Effector memory CD4-positive, alpha-beta T cell (primary cell): ENCODE results near the gene REST.

Source experiments
- DNase-seq, 3 donors: peaks; one replicate each; pipeline ENCODE4 v3.0.0-alpha.2; 2020
- H3K27ac ChIP-seq: 2 replicates; pipeline ENCODE4 v1.7.0; 2013; ENCODE audit warnings: mild to moderate bottlenecking, low read length, moderate library complexity; ENCODE audit not compliant: insufficient read depth, poor library complexity, severe bottlenecking
- H3K27me3 ChIP-seq: replicated peaks from 2 replicates; pipeline ENCODE4 v1.7.0; 2013; ENCODE audit warnings: mild to moderate bottlenecking, low read length; ENCODE audit not compliant: insufficient read depth, control insufficient read depth, poor library complexity, severe bottlenecking
- H3K36me3 ChIP-seq: 2 replicates; pipeline ENCODE4 v1.7.0; 2013; ENCODE audit warnings: mild to moderate bottlenecking, low read length, moderate library complexity; ENCODE audit not compliant: control insufficient read depth, insufficient read depth
- H3K4me1 ChIP-seq: 2 replicates; pipeline ENCODE4 v1.7.0; 2013; ENCODE audit warnings: low read length, mild to moderate bottlenecking; ENCODE audit not compliant: control insufficient read depth, insufficient read depth, poor library complexity, severe bottlenecking
- H3K4me3 ChIP-seq: 2 replicates; pipeline ENCODE4 v1.7.0; 2013; ENCODE audit warnings: low read length, low read depth, mild to moderate bottlenecking; ENCODE audit not compliant: insufficient read depth, poor library complexity, severe bottlenecking
- H3K9me3 ChIP-seq: 2 replicates; pipeline ENCODE4 v1.7.0; 2013; ENCODE audit warnings: mild to moderate bottlenecking, low read length, moderate library complexity; ENCODE audit not compliant: control insufficient read depth

Gene REST

DNA sequence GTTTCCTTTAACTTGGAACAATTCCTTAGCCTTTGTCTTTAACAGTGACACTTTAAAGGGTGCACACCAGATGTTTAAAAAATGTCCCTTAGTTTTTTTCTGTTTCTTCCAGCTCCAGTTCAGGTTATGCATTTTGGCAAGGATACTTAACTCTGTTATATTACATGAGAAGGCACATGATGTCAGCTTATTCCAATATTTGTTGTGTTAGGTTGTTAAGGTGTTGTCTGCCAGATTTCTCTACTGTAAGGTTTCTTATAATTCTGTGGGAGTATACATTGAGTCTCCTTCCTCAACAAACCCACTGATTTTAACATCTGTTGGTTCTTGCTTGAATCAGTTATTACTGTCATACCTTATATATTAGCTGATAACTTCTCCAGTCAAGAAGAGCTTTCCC, 33.3 kb downstream of the REST start:
- DNase-seq: no peak
- peaks cover 5% of the 10 kb centered on the region for H3K36me3 ChIP-seq
- H3K27me3 ChIP-seq: no peaks in the 10 kb centered on the region
- H3K27ac ChIP-seq: no peak overlapping the region
- H3K4me1 ChIP-seq: no peaks in the 10 kb centered on the region
- H3K4me3 ChIP-seq: no peak overlapping the region
- H3K9me3 ChIP-seq: no peaks in the 10 kb centered on the region

DNA sequence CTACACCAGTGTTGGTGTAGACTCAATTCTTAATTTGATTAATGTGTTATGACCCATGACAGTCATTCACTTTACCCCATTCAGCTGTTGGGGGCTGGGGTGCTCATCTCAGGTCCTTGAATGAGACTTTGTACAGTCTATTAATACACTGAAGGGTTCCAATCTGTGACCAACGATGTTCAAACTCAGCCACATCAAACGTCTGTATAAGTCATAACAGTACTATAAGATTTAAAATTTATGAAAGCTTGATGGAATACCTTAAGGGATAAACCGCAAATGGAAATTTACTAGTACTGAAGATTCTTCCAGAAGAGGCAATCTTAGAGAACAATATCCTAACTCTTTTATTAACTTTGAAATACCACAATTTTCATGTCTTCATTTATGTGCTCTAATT, 33.7 kb downstream of the REST start:
- no peaks in the 10 kb centered on the region for H3K9me3 ChIP-seq
- no peaks in the 10 kb centered on the region for H3K4me1 ChIP-seq
- no peak overlapping the region for H3K4me3 ChIP-seq
- no peak for DNase-seq
- H3K36me3 ChIP-seq: peaks cover 5% of the 10 kb centered on the region
- H3K27ac ChIP-seq: no peak overlapping the region
- no peaks in the 10 kb centered on the region for H3K27me3 ChIP-seq

DNA sequence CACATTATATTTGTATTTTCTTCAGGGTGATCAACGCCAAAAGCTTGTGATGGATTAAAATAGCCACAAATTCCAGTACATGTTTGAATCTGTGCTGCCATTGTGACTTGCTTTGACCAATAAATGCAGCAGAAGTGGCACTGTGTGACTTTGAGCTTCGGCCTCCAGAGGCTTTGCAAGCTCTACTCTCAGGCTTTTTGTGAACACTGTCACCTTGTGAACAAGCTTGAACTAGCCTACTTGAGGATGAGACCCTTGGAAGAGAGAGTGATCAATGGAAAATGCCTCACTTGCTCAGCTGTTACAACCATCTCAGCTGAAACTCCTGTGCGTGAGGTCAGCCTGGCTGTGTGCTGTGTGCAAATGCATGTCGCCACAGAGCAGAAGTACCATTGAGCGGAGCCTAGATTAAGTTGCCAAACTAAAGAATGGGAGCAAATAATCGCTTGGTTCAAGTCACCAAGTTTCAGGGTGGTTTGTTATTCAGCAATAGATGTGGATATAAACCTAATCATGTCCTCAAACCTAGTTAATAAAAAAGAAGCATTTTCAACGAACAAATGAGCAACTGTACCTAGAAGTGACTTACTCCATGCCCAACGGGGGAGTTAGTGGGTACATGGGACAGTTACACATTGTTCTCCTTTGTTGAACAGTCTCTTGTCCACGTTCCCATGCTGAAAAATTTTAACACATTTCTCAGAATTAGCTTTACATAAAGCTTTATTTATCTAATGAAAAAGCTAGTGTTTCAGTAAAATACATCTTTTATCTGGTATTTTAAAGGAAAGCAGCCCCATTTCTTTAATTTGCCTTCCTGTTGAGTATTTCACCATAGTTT, 46.2 kb downstream of the REST start:
- no peaks in the 10 kb centered on the region for H3K36me3 ChIP-seq
- no peaks in the 10 kb centered on the region for H3K27me3 ChIP-seq
- no peaks in the 10 kb centered on the region for H3K9me3 ChIP-seq
- H3K27ac ChIP-seq: no peak overlapping the region
- H3K4me1 ChIP-seq: no peaks in the 10 kb centered on the region
- no peak overlapping the region for H3K4me3 ChIP-seq
- no peak for DNase-seq

DNA sequence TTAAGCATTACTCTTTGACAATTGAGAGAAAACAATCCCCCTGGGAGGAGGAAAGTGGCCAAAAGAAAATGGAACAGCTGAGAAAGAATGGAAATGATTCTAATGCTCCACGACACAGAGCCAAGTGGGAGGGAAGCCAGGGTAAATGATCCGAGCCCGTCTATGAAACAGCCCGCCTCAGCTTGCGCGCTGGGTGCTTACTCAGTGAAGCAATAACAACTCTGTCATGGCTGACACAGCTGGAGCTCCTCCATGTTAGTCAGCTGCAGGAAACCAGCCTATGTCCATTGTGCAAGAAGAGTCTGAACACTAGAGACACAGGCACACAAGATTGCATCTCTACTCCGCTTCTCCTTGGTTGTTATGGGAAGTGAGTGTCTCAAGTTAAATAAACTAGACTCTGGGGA, 50.4 kb downstream of the REST start:
- H3K36me3 ChIP-seq: peaks cover 3% of the 10 kb centered on the region
- no peaks in the 10 kb centered on the region for H3K9me3 ChIP-seq
- no peak for DNase-seq
- H3K27ac ChIP-seq: no peak overlapping the region
- no peaks in the 10 kb centered on the region for H3K27me3 ChIP-seq
- no peak overlapping the region for H3K4me3 ChIP-seq
- H3K4me1 ChIP-seq: no peaks in the 10 kb centered on the region

DNA sequence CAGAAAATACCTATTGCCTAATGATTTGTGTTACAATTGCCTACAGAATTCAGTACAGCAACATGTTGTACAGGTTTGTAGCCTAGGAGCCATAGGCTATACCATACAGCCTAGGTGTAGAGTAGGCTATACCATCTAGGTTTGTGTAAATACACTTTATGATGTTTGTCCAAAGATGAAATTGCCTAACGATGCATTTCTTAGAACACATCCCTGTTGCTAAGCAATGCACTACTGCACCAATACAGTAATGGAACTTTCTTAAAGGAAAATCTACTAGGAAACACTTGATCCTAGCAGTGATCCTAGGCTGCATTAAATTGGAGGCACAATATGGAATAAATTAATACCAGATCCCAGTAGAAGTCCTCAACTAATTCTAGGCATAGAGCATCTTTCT, 51.4 kb downstream of the REST start:
- no peak overlapping the region for H3K27ac ChIP-seq
- H3K4me3 ChIP-seq: no peak overlapping the region
- no peaks in the 10 kb centered on the region for H3K9me3 ChIP-seq
- DNase-seq: no peak
- H3K27me3 ChIP-seq: no peaks in the 10 kb centered on the region
- H3K36me3 ChIP-seq: peaks cover 9% of the 10 kb centered on the region
- H3K4me1 ChIP-seq: no peaks in the 10 kb centered on the region

DNA sequence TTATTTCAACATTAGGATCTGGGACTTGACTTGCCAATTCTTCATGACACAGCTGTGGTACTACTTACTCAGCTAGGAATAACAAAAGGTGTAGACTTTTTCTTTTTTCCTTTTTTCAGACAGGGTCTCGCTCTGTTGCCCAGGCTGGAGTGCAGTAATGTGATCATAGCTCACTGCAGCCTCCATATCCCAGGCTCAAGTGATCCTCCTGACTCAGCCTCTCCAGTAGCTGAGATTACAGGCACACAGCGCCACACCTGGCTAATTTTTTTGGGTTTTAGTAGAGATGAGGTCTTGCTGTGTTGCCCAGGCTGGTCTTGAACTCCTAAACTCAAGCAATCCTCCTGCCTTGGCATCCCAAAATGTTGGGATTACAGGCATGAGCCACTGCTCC, 53.4 kb downstream of the REST start:
- Histone ChIP-seq H3K9me3 (no peaks in the 10 kb centered on the region), H3K4me1 (no peaks in the 10 kb centered on the region), H3K4me3 (no peak overlapping the region), H3K27me3 (no peaks in the 10 kb centered on the region), H3K36me3 (peaks cover 24% of the 10 kb centered on the region), H3K27ac (no peak overlapping the region)
- DNase-seq: no peak

DNA sequence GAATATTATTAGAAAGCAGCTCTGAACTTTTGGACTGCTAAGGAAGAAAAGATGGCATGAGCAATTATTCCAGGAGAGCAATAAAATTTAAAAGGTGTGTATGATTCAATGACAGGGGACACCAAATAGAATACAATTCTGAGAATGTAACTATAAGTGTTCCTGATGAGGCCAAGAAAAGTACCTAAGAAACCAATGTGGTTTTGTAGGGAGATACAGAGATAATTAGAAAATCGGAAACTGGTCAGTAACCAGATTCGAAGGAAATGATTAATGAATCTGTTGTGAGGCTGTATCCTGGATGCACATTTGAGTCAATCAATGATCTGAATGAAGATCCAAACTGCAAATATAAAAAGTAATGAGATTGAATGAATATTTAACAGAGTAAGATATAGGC, 63.7 kb downstream of the REST start:
- H3K27ac ChIP-seq: no peak overlapping the region
- DNase-seq: no peak
- no peaks in the 10 kb centered on the region for H3K9me3 ChIP-seq
- no peak overlapping the region for H3K4me3 ChIP-seq
- no peaks in the 10 kb centered on the region for H3K27me3 ChIP-seq
- H3K4me1 ChIP-seq: peaks cover 18% of the 10 kb centered on the region
- H3K36me3 ChIP-seq: peaks cover 53% of the 10 kb centered on the region

DNA sequence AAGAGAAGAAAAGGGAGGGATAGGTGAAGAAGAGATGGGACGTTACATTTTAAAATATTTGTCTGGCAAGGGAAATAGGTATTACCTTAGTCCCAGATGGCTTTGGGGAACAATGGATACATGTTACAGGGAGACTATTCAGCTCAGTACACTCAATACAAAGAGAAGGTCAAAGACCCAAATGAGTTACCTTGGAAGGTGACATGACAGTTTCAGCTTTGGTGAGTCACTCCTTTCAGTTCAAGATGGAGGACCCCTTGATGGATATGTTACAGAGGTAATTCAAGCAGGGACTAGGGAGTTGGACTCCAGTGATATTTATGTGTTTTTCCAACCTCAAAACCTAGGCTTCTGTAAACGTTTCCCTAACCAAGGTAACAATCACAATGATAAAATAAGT, 64.7 kb downstream of the REST start:
- H3K4me3 ChIP-seq: no peak overlapping the region
- H3K36me3 ChIP-seq: peaks cover 50% of the 10 kb centered on the region
- H3K27ac ChIP-seq: no peak overlapping the region
- no peaks in the 10 kb centered on the region for H3K9me3 ChIP-seq
- H3K27me3 ChIP-seq: no peaks in the 10 kb centered on the region
- peaks cover 21% of the 10 kb centered on the region for H3K4me1 ChIP-seq
- no peak for DNase-seq

DNA sequence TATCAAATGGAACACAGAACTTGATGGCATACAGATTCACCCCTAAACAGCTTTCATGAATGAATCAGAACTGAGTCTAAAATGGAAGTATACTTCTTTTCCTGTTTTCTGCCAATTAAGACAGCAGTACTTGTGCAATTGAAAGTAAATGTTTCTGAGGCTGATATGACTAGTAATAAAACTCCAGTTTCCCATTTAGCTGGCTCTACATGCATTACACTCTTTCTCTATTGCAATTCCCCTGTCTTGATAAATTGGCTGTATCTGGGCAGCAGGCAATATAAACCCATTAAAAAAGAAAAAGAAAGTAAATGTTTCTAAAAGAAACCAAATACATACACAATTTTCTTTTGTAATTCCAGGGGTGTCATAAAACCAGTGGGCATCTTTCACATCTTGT, 65.1 kb downstream of the REST start:
- no peak overlapping the region for H3K4me3 ChIP-seq

DNA sequence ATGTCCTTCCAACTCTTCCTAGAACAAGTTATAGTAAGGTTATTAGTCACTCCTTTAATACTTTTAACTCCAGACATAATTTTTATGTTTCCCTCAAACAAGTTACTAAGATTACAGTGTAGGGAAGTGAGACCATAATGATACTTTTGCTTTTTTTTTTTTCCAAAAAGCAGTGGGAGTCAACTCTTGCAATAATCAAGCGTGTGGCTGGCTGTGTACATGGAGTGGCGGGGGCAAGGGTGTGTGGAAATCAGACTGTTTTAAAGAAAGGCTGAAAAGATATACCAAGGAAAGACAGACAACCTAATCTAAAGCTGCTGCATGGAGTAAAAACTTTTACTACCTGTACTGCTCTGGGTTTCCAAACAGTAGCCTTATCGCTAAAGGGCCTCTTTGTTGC, 65.6 kb downstream of the REST start:
- no peak overlapping the region for H3K4me3 ChIP-seq
- H3K27ac ChIP-seq: no peak overlapping the region
- no peaks in the 10 kb centered on the region for H3K9me3 ChIP-seq
- DNase-seq: no peak
- H3K36me3 ChIP-seq: peaks cover 50% of the 10 kb centered on the region
- peaks cover 21% of the 10 kb centered on the region for H3K4me1 ChIP-seq
- no peaks in the 10 kb centered on the region for H3K27me3 ChIP-seq

More for the DNA sequence above, 65.1 kb downstream of the REST start:
- H3K9me3 ChIP-seq: no peaks in the 10 kb centered on the region
- H3K27me3 ChIP-seq: no peaks in the 10 kb centered on the region
- H3K4me1 ChIP-seq: peaks cover 21% of the 10 kb centered on the region
- H3K36me3 ChIP-seq: peaks cover 50% of the 10 kb centered on the region
- H3K27ac ChIP-seq: no peak overlapping the region
- DNase-seq: no peak
